Measurements from ENCODE around the gene CPE.

Gene CPE

DNA sequence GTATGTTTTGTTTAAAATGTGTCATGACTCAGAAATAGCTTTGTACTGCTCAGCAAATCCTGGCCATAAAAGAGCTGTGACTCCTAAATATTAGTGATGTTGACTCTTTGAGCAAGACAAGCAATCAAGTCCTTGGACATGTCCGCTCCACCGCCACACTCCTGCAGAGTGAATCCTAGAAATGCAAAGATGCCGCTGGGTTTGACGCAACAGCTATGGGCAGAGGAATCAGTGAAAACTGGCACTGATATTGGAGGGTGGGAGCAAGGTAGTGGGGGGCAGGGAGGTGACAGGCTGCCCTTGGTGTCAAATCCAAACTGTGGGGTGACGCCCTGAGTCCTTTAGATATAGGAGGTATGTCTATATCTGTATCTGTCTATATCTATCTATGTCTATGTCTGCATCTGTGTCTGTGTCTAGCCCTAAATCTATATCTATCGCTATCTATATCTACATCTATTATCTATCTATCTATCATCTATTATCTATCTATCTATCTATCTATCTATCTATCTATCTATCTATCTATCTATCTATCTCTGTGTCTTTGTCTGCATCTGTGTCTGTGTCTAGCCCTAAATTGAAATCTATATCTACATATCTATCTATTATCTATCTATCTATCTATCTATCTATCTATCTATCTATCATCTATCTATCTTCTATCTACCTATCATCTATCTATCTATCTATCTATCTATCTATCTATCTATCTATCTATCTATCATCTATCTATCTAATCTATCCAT, 129.7 kb downstream of the CPE start:
- TF ChIP-seq, protein P1, sequence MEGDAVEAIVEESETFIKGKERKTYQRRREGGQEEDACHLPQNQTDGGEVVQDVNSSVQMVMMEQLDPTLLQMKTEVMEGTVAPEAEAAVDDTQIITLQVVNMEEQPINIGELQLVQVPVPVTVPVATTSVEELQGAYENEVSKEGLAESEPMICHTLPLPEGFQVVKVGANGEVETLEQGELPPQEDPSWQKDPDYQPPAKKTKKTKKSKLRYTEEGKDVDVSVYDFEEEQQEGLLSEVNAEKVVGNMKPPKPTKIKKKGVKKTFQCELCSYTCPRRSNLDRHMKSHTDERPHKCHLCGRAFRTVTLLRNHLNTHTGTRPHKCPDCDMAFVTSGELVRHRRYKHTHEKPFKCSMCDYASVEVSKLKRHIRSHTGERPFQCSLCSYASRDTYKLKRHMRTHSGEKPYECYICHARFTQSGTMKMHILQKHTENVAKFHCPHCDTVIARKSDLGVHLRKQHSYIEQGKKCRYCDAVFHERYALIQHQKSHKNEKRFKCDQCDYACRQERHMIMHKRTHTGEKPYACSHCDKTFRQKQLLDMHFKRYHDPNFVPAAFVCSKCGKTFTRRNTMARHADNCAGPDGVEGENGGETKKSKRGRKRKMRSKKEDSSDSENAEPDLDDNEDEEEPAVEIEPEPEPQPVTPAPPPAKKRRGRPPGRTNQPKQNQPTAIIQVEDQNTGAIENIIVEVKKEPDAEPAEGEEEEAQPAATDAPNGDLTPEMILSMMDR (IDR thresholded peaks at IDR 0.05; ENCODE audit: control extremely low read depth, extremely low read depth, low read depth, missing control alignments) = no peak
- DNase-seq (ENCODE audit: extremely low spot score) = no peak
- ChIA-PET POLR2A (no interaction called here), CTCF (interaction anchor here (1.2 to 7.8 kb wide), 2 partner anchors 9 to 14 kb away, joined by 3 to 51 read pairs; no protein-coding TSS in a partner anchor)

DNA sequence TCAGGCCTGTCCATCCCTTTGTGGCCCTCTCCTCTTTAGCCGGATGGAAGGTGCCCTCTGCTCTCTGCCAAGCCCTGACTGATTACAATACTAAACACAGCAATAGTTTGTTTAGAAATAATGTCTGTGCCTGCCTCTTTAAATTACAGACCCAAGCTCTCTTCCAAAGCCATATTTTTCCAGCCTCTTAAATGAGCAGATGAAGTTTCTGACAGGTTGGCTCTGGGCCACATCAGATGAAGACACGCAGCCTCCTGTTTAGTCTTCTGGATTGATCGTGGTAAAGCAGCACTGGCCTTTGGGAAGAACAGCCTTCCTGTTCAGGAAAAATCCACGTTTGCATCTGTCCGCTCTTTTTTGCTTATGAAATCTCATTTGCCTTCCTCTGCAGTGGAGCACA, 133.6 kb downstream of the CPE start:
- DNase-seq (ENCODE audit: extremely low spot score) = no peak
- CTCF ChIA-PET = no interaction called here
- POLR2A ChIA-PET = no interaction called here

DNA sequence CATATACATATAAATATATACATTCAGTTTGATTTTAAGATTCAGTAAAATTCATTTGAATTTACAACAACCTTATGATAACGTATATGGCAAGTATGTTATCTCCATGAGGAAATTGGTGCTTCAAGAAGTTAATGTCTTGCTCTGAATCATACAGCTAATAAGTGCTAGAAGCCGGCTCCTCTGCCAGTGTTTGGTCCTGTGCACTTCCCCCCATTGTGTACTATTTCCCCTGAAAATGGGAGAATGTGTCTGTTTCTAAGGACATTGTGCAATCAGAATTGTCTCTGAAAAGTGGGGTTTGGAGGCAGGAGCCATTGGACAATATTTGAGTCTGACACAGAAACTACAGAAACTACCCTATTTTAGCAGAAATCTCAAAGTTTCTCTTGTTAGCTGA, 135.9 kb downstream of the CPE start:
- TF ChIP-seq, protein P1 (IDR thresholded peaks at IDR 0.05; ENCODE audit: control extremely low read depth, extremely low read depth, low read depth, missing control alignments) = no peak
- CTCF ChIA-PET = interaction anchor here (1.7 to 2.6 kb wide), 3 partner anchors 17 to 22 kb away, joined by 6 to 11 read pairs (median 7); no protein-coding TSS in a partner anchor
- no peak for DNase-seq (ENCODE audit: extremely low spot score)
- POLR2A ChIA-PET = no interaction called here

More for the DNA sequence above, 133.6 kb downstream of the CPE start:
- TF ChIP-seq, protein P1 (IDR thresholded peaks at IDR 0.05; ENCODE audit: control extremely low read depth, extremely low read depth, low read depth, missing control alignments) = no peak

DNA sequence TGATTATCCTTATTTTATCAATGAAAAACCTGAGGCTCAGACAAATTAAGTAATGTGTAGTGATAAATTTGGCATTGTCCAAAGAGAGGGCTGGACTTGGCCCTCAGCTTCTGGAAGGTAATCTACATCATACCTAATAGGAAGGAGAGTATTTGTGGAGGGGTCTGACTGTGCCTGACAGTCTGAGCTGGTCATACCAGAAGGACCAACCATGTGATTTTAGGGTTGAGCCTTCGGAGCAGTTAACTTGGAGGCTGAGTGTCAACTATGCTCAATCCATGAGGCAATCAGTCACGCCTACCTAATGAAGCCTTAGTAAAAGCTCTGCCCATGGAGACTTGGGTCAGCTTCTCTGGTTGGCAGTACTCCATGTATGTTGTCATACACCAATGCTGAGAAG, 136.4 kb downstream of the CPE start:
- TF ChIP-seq, protein P1 (IDR thresholded peaks at IDR 0.05; ENCODE audit: control extremely low read depth, extremely low read depth, low read depth, missing control alignments) = no peak
- POLR2A ChIA-PET = no interaction called here
- CTCF ChIA-PET = interaction anchor here (1.0 to 2.6 kb wide), 4 partner anchors 16 to 573 kb away, joined by 3 to 11 read pairs (median 6); no protein-coding TSS in a partner anchor
- DNase-seq (ENCODE audit: extremely low spot score) = no peak

DNA sequence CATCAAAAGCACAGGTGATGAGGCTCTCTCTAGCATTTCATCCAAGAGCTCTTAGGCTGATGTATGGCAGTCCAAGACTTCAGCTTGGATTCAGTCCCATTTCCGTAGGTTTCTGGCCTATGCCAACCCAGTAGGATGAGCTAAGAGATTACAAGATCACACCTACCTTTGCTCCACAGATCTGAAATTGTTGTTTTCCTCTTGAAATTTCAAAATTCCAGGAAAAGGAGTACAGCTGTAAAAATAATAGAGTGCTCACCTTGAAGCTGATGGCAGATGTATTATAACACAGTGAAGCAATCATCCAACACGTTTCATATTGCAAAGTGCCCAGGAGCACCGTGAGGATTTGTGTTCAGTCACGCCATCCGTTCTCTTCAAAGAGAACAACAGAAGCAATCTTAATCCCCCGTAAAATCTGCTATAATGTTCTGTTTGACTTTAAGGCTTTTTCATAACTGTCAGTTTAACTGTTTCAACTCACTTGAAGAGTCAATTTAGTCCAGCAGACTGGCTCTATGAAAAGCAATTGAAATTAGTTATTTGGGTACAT, 137.5 kb downstream of the CPE start:
- DNase-seq (ENCODE audit: extremely low spot score) = no peak
- TF ChIP-seq, protein P1 (IDR thresholded peaks at IDR 0.05; ENCODE audit: control extremely low read depth, extremely low read depth, low read depth, missing control alignments) = no peak
- POLR2A ChIA-PET = no interaction called here
- CTCF ChIA-PET = interaction anchor here (1.0 to 2.6 kb wide), 4 partner anchors 13 to 572 kb away, joined by 3 to 11 read pairs (median 6); no protein-coding TSS in a partner anchor

DNA sequence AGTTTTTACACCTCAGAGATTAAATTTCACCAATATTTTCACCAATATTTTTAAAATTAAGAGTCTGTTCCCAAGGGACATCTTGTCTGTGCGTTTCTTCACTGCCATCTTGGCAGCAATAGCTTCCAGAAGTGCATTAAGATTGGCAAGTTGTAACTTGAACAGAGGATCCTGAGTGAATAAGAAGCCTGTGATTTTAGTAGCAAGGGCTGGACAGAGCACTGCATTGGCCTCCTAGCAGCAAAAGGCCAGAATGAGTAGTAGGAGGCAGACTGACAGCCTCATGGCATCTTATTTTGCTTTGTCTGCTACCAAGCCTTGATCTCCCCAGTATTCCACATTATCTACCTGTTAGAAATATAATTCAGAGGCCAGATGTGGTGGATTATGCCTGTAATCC, 138.4 kb downstream of the CPE start:
- no peak for DNase-seq (ENCODE audit: extremely low spot score)
- TF ChIP-seq, protein P1 (IDR thresholded peaks at IDR 0.05; ENCODE audit: control extremely low read depth, extremely low read depth, low read depth, missing control alignments) = no peak
- CTCF ChIA-PET = interaction anchor here (0.9 to 2.5 kb wide), 5 partner anchors 9 to 26 kb away, joined by 3 to 11 read pairs (median 6); no protein-coding TSS in a partner anchor
- POLR2A ChIA-PET = no interaction called here
